Fibroblast of pulmonary artery (primary cell): Measurements from ENCODE around the gene C9orf72.

Source experiments
- DNase-seq: peaks from one replicate; pipeline ENCODE4 v3.0.0-alpha.2; 2010; ENCODE audit warnings: low read depth
- H3K4me3 ChIP-seq: replicated peaks from 2 replicates; pipeline ENCODE4 v1.5.1; 2011; ENCODE audit warnings: low read depth, mild to moderate bottlenecking, control low read depth, low read length, moderate library complexity
- TF ChIP-seq, protein P1 (sequence below): IDR thresholded peaks from 2 replicates; pipeline ENCODE4 v1.5.1; 2011; ENCODE audit warnings: mild to moderate bottlenecking, control low read depth, low read length, inconsistent platforms; ENCODE audit errors: missing control alignments

Gene C9orf72

DNA sequence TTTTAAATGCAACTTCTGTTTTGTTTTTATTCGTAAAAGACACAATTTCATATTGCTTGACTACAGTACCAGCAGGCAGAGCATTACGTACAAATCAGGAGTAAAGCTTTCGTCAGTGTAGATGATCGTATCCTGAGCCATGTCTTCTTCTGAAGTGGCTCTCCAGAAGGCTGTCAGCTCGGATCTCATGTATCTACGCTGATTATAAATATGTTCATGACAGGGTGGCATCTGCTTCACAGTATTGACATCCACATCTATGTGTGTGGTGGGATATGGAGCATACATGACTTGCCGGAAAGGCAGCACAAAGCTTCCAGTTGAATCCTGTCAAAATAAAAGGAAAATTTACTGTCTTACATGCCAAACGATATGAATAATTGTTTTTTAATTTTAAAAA, 16.8 kb downstream of the C9orf72 start:
- no peak for DNase-seq
- H3K4me3 ChIP-seq = no peak overlapping the region
- TF ChIP-seq, protein P1, sequence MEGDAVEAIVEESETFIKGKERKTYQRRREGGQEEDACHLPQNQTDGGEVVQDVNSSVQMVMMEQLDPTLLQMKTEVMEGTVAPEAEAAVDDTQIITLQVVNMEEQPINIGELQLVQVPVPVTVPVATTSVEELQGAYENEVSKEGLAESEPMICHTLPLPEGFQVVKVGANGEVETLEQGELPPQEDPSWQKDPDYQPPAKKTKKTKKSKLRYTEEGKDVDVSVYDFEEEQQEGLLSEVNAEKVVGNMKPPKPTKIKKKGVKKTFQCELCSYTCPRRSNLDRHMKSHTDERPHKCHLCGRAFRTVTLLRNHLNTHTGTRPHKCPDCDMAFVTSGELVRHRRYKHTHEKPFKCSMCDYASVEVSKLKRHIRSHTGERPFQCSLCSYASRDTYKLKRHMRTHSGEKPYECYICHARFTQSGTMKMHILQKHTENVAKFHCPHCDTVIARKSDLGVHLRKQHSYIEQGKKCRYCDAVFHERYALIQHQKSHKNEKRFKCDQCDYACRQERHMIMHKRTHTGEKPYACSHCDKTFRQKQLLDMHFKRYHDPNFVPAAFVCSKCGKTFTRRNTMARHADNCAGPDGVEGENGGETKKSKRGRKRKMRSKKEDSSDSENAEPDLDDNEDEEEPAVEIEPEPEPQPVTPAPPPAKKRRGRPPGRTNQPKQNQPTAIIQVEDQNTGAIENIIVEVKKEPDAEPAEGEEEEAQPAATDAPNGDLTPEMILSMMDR = no peak

DNA sequence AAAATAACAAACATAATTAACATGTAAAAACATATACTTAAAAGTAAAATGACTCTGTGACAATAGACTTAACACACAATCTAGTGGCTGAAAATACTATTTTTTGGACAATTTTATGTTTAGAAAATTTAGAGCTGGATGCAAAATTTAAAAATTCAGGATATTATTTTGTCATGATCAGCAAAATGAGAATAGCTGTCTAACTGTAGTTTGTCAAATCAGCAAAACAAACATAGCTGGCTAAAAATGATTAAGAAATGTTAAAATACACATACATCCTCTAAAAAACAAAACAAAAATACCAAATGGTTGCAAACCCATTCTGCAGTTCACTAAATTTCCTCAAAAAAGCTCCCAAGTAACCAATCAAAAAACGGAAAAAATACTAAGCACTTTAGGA, 18.6 kb downstream of the C9orf72 start:
- no peak overlapping the region for H3K4me3 ChIP-seq
- no peak for DNase-seq
- TF ChIP-seq, protein P1 = no peak

DNA sequence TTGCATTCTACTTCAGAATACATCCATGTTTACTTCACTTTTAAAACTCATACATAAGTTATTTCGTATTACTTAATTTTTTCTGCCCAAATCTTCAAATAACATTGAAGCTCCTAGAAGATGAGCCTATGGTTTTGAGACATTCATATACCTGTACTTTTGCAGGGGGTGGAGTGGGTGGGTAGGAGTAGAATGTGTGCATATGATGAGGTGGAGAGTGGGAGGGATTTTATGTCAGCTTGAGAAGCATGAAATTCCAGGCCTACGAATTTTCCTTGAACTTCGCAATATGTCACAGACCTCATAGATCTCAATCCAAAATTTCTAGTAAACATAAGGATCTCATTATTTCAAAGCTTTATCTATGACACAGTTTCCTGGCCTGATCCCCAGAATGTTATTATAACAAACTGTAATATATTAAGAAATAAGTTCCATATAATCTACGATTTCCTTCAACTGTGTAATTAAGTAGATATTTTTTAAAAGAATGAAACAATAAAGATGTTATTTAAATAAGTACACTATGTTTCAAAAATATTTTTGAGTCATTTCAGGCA, 24.0 kb downstream of the C9orf72 start:
- TF ChIP-seq, protein P1 = no peak
- no peak overlapping the region for H3K4me3 ChIP-seq
- DNase-seq = peak; percentile 73

DNA sequence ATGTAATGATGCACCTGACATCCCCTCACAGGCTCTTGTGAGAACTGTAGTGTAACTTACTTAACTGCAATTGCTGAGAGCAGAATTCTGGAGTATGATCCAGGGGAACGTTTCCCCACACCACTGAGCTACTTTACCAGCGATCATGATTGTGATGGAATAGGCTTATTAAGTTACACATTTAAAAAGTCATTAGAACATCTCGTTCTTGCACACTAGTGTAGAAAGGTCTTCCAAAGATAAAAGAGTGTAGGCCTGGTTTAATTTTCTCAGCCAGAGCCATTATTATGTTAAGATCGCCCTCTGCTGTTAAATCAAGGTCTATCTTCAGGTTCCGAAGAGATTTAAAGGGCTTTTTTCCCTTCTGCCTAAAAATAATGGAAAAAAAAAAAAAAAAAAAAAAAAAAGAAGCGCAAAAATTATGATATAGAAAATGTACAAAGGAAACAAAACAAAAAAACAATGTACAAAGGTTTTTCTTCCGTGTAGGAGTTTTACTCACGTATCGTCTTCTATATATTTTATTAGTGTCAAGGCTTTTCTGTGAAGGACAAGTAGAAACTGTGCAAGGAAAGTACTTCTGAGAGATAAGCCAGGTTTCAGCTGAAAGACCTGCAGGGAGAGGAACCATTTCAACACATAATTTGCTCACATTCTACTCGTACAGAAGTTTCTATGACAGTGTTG, 25.1 kb downstream of the C9orf72 start:
- DNase-seq = peak; percentile 69

DNA sequence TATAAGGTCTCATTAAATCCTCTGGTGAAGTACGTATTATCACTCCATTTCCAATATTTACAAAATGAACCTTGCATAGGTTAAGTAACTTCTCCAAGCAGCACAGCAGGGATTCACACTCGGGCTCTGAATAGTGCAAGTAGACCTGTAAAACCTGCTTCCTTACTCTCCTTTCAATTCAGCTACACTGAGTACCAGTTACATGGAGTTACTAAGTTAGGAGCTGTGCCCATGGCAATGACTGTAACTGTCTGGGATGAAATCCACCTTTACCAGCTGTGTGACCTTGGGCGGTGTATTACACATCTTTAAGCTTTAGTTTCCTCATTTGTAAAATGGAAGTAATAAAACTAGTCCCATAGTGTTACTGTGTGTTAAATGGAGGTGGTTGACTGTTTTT, 27.8 kb downstream of the C9orf72 start:
- DNase-seq = no peak
- TF ChIP-seq, protein P1 = no peak
- H3K4me3 ChIP-seq = no peak overlapping the region

More for the DNA sequence above, 25.1 kb downstream of the C9orf72 start:
- no peak overlapping the region for H3K4me3 ChIP-seq
- TF ChIP-seq, protein P1 = peak; percentile 46

DNA sequence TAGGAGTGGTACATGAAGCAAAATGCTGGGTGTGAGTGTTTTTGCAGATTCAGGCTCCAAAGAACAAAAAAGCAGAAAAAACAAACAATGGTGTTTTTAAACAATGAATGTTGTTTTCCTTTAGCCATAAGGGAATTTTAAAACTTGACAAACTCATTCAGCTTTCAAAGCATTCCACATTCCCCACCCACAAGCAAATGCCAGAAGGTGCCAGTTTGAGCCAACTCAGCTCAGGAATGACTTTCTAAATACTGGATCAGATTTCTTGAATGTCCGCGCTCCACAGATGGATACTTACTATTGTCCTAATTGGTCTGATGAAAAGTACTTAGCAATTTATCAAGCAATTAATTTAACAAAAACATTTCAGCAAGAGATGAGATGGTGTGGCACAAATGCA, 30.8 kb downstream of the C9orf72 start:
- peak; percentile 8 for DNase-seq
- no peak overlapping the region for H3K4me3 ChIP-seq
- TF ChIP-seq, protein P1 = no peak

DNA sequence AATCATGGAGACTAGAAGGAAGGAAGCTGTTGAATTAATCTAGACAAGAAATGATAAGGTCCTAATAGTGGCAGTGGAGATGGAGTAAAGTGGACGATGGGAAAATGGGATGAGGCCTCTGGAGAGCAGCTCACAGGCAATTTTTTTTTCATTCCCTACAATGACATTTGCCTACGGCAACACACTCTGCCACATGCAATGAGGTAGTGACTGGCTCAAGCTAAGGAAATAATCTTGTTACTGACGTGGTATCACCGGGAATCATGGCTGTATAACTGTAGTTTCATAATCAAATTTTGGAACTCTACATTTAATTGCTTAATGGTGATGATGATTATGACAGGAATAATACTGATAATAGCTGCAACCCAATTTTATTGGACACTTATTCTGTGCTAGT, 31.5 kb downstream of the C9orf72 start:
- TF ChIP-seq, protein P1 = no peak
- no peak for DNase-seq
- no peak overlapping the region for H3K4me3 ChIP-seq
